Activated gamma-delta T cell treated with anti-CD3 and anti-CD28 coated beads, Interleukin-2, amount 50 U/mL, for 16 hours (primary cell): ENCODE measurements around the gene LYRM7.
A peak's percentile ranks its signal among the peaks of the same experiment; 100 is the strongest.
"Not testable (repeated sequence)": the region's sequence is repeated elsewhere in the genome, so short reads cannot be mapped to it uniquely, and the experiment has no call there.

Experiments
- DNase-seq: peaks from one replicate; pipeline ENCODE4 v3.0.0-alpha.2; 2020; ENCODE audit warnings: low read depth

LYRM7 gene

DNA sequence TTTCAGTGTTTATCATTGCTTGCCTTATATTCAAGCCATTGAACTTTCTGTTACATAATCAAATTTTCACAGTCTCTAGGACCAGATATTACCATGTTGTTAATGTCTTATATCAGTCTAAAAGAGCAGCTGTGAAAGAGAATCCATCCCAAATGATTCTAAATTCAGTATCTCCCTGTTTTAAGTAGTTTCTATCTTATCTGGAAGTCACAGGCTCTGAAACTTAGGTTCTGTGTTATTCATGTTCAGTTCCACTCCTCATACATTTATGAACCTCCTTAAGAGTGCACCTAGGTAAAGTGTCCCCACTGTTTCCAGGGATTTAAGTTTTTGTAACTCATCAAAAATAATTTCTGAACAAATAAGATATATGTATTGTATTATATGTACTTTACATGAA lies 9.7 kb downstream of the LYRM7 start:
- no peak for DNase-seq

DNA sequence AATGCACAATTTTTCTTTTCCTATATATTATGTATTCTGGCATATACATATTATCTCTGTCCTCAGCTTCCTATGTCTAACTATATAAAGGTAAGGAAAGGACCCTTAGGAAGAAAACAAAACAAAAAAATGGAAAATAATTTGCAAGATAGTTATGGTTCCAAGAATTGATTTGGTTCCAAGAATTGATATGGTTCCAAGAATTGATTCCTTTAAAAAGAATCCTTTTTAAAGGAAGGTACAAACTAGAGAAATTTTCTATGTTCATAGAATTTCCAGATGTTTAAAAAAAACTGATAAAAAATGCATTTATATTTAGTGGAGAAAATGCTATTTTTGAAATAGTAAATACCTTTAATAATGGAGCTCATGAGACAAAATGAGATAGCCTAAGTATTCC lies 12.1 kb downstream of the LYRM7 start:
- no peak for DNase-seq

DNA sequence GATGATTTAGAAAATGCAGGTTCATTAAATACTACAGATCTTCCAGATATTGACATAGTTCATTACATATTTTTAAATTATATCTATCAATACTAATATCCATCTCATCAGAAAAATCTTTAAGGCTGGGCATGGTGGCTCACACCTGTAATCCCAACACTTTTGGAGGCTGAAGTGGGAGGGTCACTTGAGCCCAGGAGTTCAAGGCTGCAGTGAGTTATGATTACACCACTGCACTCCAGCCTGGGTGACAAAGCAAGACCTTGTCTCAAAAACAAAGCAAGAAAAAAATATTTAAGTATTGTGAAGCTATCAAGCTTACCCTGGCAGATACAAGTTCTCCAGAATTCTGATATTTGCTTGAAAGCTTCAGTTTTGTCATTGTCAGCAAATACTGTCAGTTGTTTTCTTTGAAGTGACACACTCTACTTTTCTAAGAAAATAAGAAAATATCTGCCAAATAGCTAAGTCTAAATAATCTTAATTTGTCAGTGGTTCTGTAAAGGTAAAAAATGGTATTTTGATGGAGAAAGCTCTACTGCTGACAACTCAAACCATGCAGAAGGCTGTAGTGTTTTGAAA lies 14.9 kb downstream of the LYRM7 start:
- DNase-seq: no peak

DNA sequence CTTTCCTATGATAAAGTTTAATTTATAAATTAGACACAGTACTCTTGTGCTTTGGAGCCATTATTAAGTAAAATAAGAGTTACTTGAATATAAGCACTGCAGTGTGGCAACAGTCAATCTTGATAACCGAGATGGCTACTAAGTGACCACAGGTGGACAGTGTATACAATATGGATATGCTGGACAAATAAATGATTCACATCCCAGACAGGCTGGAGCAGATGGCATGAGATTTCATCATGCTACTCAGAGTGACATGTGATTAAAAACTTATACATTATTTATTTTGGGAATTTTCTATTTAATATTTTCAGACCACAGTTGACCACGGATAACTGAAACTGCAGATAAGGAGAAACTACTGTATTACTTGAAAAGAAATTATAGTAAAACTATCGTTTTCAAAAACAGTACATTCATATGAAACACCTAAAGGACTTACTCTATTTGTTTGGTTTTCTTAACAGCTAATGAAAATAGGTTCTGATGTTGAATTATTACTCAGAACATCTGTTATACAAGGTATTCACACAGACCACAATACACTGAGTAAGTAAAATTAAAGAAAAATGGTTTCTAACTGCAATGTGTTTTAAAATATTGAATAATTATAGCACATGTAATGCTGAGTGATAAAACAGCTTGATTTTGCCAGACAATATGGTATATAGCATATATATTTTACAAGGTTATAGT lies 16.0 kb downstream of the LYRM7 start:
- no peak for DNase-seq

DNA sequence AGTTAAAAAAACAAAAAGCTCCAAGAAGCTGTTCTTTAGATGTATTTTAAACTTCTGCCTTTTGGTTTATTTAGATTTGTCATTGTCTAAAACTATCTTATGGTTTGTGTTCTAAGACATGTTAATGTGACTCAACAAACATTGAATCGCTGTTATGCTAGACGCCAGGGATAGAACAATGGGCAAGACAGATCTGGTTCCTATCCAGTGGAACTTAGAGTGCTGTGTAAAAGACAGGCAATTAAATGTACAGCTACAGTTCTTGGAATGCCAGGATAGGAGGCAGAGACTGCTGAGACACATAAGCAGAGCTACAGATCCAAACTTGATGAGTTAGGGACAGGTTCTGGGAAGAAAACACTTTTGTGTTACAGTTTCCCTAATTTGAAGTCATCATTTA lies 22.4 kb downstream of the LYRM7 start:
- DNase-seq: no peak

DNA sequence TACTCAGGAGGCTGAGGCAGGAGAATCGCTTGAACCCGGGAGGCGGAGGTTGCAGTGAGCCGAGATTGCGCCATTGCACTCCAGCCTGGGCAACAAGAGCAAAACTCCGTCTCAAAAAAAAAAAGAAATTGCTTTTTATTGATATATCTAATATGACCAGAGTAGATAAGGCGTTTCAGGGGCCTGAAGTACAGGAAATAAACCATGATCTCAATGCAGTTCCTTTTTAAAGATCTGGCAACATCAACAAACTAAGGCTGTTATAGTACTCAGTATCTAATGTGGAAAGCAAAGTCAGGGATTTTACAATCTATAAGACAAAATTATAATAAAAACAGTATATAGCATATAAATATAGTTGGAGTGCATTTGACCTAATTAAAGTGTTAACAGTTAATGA lies 23.2 kb downstream of the LYRM7 start:
- DNase-seq: not testable (repeated sequence)

DNA sequence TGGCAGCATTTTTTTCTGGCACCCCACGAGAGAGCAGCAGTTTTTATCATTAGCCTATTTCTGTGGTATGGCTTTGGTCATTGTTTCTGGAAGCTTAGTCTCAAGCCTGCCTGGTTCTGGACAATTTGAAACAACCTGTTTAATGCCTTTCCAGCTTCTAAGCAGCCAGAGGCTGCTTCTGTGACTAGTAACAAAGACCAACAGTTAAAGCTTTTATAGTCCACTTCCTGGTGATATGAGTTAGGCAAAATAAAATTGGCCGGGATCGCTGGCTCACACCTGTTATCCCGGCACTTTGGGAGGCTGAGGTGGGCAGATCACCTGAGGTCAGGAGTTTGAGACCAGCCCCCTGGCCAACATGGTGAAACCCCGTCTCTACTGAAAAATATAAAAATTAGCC lies 24.0 kb downstream of the LYRM7 start:
- DNase-seq: no peak

DNA sequence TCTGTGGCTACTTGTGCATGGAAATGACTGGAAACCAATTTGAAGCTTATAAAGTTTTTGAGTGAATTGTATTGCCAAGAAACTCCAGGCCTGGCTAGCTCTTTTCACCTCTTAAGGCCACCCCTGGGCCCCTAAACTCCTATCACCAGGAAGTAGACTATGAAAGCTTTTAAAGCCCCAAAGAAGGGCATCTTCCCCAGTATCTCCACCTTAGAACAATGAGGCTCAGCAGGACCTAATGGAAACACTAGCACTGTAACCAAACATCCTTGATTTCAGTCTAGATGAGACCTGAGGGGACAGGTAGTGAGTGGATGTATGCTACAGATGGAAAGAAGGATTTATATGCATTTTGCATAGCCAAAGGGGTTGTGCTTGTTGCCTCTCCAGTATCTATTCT lies 25.0 kb downstream of the LYRM7 start:
- DNase-seq: no peak

DNA sequence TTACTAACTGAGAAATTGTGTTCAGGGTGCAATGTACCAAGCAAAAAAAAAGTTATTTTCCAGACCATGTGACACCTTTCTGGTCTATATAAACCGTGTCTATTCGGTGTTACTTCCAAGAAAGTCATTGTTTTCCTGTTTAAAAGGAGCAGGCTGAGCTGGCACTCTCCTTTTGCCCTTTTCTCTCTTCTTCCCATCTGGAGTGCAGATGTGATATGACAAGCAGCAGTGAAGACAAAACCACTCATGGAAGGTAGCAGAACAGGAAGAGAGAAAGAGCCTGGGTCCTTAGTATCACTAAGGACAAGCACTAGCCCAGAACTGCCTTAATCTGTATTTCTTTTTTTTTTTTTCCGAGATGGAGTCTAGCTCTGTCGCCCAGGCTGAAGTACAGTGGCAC lies 25.6 kb downstream of the LYRM7 start:
- DNase-seq: no peak

DNA sequence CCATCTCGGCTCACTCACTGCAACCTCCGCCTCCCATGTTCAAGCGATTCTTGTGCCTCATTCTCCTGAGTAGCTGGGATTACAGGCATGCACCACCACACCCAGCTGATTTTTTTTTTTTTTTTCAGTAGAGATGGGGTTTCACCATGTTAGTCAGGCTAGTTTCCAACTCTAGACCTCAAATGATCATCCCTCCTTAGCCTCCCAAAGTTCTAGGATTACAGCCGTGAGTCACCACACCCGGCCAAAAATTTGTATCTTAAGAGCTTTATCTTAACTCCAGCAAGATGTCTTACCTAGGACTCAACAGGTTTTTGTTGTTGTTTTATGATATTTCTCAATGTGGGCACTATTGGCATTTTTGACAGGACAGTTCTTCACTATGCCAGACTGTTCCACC lies 27.9 kb downstream of the LYRM7 start:
- no peak for DNase-seq

DNA sequence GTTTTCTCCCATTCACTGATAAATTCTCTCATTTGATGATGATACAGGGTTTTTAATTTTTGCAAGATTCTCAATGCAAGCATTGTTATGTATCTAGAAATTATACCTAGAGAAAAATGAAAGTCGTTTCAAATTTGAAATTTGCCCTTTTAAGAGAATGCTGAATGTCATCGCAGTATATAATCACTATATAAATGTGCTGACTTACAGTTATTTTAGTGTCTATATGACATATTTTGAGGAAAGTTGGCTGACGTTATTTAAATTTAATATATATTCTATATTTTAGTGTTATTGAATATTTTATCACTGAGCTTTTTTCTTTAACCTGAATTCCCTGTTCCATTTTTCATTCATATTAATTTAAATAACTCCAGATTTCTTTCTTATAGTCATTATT lies 29.8 kb downstream of the LYRM7 start:
- no peak for DNase-seq

DNA sequence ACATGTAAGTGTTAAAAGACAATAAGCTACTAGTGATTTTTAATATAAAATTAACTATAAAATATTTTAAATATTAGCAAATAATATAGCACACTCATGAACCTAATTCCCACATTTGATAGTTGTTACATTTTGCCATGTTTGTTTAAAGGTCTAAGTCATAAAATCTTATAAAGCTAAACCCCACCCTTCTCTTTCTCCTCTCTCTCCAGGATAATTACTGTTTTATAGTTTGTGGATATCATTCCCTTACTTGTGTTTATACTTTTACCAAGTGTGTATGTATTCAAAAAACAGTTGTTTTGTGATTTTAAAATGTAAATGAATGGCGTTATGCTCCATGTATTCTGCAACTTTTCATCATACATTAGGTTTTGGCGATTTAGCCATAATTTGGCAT lies 34.2 kb downstream of the LYRM7 start:
- no peak for DNase-seq

DNA sequence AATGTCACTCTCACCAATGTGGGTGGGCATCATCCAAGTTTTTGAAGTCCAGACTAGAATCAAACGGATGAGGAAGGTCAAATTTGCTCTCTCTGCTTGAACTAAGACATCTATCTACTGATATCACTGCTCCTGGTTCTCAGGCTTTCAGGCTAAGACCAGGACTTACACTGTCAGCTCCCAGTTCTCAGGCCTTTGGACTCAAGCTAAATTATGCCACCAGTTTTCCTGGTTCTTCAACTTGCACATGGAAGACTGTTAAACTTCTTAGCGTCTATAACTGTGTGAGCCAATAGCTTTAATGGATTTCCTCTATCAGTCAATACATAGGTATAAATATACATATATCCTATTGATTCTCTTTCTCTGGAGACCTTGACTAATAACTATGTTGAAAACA lies 35.3 kb downstream of the LYRM7 start:
- no peak for DNase-seq

DNA sequence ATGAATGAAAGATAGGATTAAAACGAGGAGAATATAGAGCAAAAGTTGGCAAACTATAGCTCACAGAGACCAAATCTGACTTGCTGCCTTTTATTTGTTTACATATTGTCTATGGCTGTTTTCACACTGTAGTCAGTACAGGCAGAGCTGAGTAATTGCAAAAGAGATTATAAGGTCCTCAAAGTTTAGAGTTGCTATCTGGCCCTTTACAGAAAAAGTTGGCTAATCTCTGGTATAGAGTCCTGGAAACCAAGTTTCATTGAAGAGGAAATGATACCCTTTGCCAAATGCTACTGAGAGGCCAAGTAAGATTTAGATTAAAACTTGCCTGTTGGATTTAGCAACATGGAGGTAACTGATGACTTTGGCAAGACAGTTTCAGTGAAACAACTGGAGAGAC lies 36.0 kb downstream of the LYRM7 start:
- no peak for DNase-seq

DNA sequence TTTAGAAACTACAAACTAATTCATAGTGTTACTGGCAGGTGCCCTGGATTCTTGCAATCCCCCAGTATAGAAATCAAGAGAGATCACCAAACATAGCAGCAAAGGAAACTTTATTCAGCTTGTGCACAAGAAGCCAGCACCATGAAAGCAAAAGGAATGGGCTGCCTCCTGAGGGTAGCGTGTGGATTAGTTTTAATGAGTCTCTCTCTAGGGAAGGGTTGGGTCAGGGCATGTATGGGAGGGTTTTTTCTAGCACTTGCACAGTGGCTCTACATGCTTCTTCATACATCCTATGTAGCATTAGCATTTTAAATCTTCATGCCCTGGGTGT lies 38.4 kb downstream of the LYRM7 start:
- DNase-seq: no peak

DNA sequence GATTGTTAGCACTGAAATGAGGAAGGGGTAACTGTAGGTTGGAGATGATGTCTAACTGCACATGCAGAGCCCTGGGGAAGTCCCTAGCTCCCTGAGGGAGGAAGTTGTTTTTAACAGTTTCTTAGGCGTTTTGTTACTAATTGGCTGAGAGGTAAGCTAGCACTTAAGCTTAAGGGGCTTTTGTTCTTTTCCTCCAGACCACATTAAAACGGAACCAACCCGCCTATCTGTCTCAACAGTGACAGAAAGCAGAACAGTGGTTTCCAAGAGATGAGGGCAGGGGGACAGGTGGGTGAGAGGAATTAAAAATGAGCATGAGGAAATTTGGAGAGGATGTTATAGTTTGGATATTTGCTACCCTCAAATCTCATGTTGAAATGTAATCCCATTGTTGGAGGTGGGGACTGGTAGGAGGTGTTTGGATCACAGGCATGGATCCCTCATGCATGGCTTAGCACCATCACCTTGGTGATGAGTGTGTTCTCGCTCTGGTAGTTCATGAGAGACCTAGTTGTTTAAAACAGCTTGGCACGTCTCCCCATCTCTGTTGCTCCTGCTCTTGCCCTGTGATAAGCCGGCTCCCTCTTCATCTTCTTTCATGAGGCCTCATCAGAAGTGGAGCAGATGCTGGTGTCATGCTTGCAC lies 38.9 kb downstream of the LYRM7 start:
- peak; percentile 39 for DNase-seq

DNA sequence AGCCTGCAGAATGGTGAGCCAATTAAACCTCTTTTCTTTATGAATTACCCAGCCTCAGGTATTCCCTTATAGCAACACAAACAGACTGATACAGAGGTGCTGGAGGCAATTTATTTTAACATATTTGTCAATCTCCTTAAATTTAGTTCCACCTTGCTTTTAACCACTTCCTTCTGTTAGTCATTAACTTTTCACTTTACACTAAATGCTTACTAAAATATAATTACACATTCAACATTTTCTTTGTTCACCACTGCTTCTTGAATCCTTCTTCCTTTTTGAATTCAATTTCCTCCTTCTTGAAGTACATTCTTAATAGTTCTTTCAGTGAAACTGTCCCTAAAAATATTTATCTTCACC lies 39.4 kb downstream of the LYRM7 start:
- no peak for DNase-seq

DNA sequence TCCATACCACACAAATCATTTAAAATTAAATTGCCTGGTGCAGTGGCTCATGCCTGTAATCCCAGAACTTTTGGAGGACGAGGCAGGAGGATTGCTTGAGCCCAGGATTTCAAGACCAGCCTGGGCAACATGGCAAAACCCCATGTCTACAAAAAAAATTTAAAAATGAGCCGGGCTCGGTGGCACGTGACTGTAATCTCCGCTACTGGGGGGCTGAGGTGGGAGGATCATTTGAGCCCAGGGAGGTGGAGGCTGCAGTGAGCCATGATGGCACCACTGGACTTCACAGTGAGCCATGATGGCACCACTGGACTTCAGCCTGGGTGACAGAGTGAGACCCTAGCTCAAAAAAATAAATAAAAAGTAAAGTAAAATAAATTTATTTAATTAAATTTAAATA lies 40.9 kb downstream of the LYRM7 start:
- no peak for DNase-seq

DNA sequence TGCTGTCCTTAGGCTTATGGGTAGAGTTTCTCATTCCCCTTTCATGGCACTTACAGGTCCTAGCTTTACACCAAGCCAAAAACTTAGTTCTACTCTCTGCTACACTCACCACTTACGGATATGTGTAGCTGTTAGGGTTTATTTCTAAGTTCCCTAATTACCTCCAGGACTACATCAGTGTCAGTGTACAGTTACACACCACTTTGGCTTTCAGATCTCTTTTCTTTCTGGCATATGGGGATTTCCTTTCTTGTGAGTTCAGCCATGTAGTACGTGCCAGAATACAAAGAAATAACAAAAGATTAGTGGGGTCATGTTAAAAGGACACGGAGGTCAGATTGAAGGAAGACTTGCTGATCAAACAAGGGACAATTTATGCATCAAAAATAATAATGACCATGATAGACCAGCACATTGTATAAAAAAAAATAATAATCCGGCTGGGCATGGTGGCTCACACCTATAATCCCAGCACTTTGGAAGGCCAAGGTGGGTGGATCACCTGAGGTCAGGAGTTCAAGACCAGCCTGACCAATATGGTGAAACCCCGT lies 41.8 kb downstream of the LYRM7 start:
- no peak for DNase-seq

DNA sequence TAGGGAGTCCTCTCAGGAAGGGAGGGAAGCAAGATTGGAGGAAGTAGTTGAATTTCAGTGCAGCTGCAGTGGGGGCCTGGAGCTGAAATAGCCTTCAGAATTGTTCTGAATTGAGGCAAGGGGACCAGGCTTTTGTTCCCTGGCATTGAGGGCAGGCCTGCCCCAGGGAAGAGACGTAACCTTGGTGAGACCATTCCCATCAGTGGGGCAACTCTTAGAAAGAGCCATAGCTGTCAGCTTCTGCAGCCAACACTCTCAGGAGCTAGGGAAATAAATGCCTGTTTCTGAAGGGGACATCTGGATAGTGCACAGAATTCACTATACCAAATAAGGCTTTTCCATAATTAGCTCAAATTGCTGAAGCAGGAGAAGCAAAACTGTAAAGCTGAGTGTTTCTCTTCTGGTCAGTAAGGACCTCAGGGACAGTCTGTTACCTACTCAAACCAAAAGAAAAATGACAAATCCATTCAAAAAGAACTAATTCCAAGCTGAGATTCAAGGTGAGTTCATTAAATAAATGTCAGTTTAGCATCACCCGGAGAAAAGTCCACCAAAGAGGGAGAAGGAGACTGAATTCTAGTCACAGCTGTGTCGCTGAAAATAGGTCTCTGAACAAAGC lies 44.0 kb downstream of the LYRM7 start:
- DNase-seq: no peak

DNA sequence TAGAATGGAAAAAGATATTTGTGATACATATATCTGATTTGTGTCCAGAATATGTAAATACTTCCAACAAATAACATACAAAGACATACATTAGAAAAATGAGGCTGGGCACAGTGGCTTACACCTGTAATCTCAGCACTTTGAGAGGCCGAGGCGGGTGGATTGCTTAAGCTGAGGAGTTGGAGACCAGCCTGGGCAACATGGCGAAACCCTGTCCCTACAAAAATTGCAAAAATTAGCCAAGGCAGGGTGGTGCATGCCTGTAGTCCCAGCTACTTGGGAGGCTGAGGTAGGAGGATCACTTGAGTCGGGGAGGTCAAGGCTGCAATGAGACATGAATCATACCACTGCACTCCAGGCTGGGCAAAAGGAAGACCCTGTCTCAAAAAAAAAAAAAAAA lies 47.0 kb downstream of the LYRM7 start:
- DNase-seq: no peak

DNA sequence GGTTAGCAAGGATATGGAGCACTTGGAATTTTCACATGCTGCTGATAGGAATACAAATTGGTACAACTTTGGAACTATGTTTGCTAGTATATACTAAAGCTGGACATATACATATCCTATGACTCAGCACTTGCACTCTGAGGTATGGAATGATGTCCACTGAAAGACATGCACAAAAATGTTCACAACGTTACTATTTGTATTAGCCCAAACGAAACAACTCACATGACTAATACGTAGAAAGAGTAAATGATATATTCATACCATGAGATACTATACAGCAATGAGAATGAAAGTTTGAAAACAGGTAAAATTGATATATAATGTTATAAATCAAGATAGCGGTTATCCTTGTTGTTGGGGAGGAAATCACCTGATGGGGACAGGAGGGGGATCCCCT lies 47.6 kb downstream of the LYRM7 start:
- no peak for DNase-seq

DNA sequence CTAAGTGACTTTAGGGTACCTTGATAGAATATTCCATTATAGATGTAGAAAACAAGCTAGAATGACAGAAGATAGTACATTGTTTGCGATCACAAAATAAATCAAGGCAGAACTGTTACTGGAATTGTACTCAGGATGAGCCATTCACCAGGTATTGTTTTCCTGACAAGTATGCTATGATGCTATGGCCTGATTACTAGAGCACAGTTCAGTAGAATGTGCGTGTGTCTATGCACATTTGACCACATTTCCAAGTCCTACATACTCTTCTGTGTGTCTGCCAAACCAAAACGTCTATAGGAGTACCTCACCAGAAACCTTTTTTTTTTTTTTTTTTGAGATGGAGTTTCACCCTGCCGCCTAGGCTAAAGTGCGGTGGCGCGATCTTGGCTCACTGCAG lies 49.8 kb downstream of the LYRM7 start:
- DNase-seq: no peak
